Body of pancreas (tissue), 4 donors: Measurements from ENCODE around the gene SCN4A. TPM values are rescaled to one million over a fixed set of nuclear protein-coding genes. Genes with fewer than 3 reads are reported as not detected.

Experiments
- ATAC-seq: fragments of 150-250 bp; one replicate; pipeline ENCODE4 v1.9.1; 2016
- DNase-seq, 4 donors: peaks; one replicate each; pipeline ENCODE4 v3.0.0-alpha.2; 2019
- H3K27ac ChIP-seq, 4 donors: fragments of 200-600 bp; sonication (generic); 1 replicate in 3 of 4; 2 replicates in 1 of 4; pipeline versions ENCODE4 v1.5.1 to v1.6.1; 2016 to 2019; ENCODE audit warnings: mild to moderate bottlenecking in 1 of 4, mixed read lengths in 1 of 4, moderate library complexity in 1 of 4
- H3K27me3 ChIP-seq, 2 donors: fragments of 200-600 bp; sonication (generic); one replicate each; pipeline ENCODE4 v1.6.0; 2016; ENCODE audit warnings: mild to moderate bottlenecking in 1 of 2
- H3K36me3 ChIP-seq, 2 donors: fragments of 200-600 bp; sonication (generic); replicated peaks in 1 of 2; 2 replicates each; pipeline ENCODE4 v1.5.1; 2016; ENCODE audit warnings: low read depth in 2 of 2; ENCODE audit not compliant: insufficient read depth in 1 of 2
- H3K4me1 ChIP-seq: fragments of 200-600 bp; sonication (generic); one replicate; pipeline ENCODE4 v1.6.0; 2016
- H3K4me3 ChIP-seq, 2 donors: fragments of 200-600 bp; sonication (generic); 1 replicate in 1 of 2; 2 replicates in 1 of 2; pipeline ENCODE4 v1.5.1; 2016 to 2019
- H3K9me3 ChIP-seq, 3 donors: fragments of 200-600 bp; sonication (generic); 1 replicate in 2 of 3; 2 replicates in 1 of 3; pipeline ENCODE4 v1.5.1; 2016
- POLR2A ChIP-seq, 3 donors: fragments of 450-650 bp; IDR thresholded peaks; one replicate each; pipeline ENCODE4 v1.6.1; 2016; ENCODE audit warnings: antibody characterized with exemption in 3 of 3, mild to moderate bottlenecking in 2 of 3
- WGBS, 2 donors: methylation state at CpG; one replicate each; pipeline ENCODE4 v1.1.5; 2017; 5-methylcytosine and 5-hydroxymethylcytosine counted together
- intact Hi-C: fragments of 100-400 bp; cut with DNase I; formaldehyde crosslinking; loops from one replicate; pipeline ENCODE4 v1.15.1; 2023
- total RNA-seq, 2 donors: library from RNA; depleted of rRNA; stranded (reverse); fragments of >200 nt; gene quantifications; one replicate each; pipeline ENCODE4 v1.1.0, GENCODE V29; 2016
- TF ChIP-seq, protein P1 (sequence below), 7 experiments: fragments of 450-650 bp in 4 of 7; fragments of 200-600 bp in 3 of 7; sonication (generic) in 3 of 7; IDR thresholded peaks; one replicate each; pipeline ENCODE4 v1.5.1; 2016 to 2019; ENCODE audit warnings: antibody characterized with exemption in 7 of 7

The SCN4A gene
- total RNA-seq, 2 donors from 2014 or later, result 0.26 to 1.3 TPM

DNA sequence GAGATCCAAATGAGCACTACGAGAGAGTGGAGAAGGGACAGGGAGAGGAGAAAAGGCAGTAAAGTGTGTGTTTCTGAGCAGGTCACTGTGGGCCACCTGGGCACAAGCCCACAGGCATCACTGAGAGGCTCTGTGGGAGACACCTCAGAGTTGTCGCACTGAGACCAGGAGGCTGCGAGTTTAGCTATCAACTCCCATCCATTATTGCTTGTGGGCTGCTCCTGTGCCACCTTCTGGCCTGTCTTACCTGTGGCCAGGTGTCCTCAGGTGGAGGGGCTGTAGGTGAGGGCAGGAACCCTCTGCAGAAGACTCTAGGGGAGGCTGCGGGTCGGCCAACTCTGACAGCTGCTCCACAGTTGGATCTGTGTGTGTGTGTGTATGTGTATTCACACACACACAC is 22.9 kb upstream of the SCN4A start:
- ATAC-seq (no peak), DNase-seq (no peak)
- no peaks in the 10 kb centered on the region for H3K36me3 ChIP-seq
- TF ChIP-seq POLR2A (IDR thresholded peaks at IDR 0.05), result no peak
- TF ChIP-seq, protein P1, sequence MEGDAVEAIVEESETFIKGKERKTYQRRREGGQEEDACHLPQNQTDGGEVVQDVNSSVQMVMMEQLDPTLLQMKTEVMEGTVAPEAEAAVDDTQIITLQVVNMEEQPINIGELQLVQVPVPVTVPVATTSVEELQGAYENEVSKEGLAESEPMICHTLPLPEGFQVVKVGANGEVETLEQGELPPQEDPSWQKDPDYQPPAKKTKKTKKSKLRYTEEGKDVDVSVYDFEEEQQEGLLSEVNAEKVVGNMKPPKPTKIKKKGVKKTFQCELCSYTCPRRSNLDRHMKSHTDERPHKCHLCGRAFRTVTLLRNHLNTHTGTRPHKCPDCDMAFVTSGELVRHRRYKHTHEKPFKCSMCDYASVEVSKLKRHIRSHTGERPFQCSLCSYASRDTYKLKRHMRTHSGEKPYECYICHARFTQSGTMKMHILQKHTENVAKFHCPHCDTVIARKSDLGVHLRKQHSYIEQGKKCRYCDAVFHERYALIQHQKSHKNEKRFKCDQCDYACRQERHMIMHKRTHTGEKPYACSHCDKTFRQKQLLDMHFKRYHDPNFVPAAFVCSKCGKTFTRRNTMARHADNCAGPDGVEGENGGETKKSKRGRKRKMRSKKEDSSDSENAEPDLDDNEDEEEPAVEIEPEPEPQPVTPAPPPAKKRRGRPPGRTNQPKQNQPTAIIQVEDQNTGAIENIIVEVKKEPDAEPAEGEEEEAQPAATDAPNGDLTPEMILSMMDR (IDR thresholded peaks at IDR 0.05), result no peak
- H3K4me1 ChIP-seq, result peaks cover 19% of the 10 kb centered on the region
- intact Hi-C loops, result no loop called here
- no peaks in the 10 kb centered on the region for H3K9me3 ChIP-seq
- H3K4me3 ChIP-seq, result no peak overlapping the region
- H3K27ac ChIP-seq, result no peak overlapping the region
- 78 to 87% methylated on average over 5 of the region's 5 CpGs for WGBS, 2 donors
- peaks cover 0 to 6% of the 10 kb centered on the region in 2 donors for H3K27me3 ChIP-seq

DNA sequence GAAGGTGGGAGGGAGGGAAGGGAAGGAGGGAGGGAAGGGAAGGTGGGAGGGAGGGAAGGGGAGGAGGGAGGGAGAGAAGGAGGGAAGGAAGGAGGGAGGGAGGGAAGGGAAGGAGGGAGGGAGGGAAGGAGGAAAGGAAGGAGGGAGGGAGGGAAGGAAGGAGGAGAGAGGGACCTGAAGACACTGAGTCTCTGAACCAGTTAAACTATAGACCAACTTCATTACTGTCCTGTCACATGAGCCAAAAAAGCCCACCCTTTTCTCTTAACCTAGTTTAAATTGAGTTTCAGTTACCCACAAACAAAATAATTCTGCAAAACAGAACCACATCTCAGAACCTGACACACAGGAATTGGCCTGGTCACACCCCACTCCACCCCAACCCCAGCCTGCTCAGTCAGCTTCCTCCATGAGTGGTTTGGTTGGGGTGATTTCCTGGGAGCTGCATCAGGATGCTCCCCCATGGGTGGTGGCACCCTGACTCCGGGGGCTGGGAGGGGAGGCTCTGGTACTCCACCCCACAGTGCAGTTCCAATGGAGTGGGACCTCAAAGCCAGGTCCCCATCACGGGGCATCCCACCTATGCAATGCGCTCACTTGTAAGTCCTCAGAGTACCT is 20.8 kb upstream of the SCN4A start:
- Histone ChIP-seq H3K27me3 (peaks cover 0 to 6% of the 10 kb centered on the region in 2 donors), H3K27ac (no peak overlapping the region), H3K4me3 (no peak overlapping the region), H3K36me3 (no peaks in the 10 kb centered on the region), H3K4me1 (peaks cover 21% of the 10 kb centered on the region), H3K9me3 (no peaks in the 10 kb centered on the region)
- intact Hi-C loops, result no loop called here
- ATAC-seq, result no peak
- no peak for DNase-seq
- TF ChIP-seq POLR2A (IDR thresholded peaks at IDR 0.05), result no peak
- TF ChIP-seq, protein P1 (IDR thresholded peaks at IDR 0.05), result no peak
- WGBS, 2 donors, result 73 to 80% methylated on average over 2 to 3 of the region's 3 CpGs

DNA sequence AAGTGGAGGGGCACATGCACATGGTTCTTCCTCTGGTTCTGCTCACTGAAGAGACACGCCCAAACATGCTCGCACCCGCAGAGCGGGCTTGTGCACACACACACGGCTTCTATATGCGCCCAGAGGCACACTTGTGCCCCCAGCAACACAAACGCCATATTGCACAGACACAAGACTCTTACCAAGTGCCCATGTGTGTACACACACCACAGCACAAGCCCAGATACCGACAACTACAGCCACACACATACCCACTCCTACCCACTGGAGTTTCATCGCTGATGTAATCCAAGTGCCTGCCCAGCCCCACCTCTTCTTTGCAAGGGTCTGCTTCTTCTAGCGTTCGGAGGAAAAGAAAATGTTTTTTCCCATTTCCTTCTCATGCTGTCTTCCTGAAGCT is 18.9 kb upstream of the SCN4A start:
- DNase-seq, result no peak
- 73 to 77% methylated on average over 11 of the region's 11 CpGs for WGBS, 2 donors
- Histone ChIP-seq H3K9me3 (no peaks in the 10 kb centered on the region), H3K27me3 (no peaks in the 10 kb centered on the region), H3K4me3 (no peak overlapping the region), H3K36me3 (no peaks in the 10 kb centered on the region), H3K27ac (no peak overlapping the region), H3K4me1 (peaks cover 17% of the 10 kb centered on the region)
- ATAC-seq, result no peak
- TF ChIP-seq, protein P1 (IDR thresholded peaks at IDR 0.05), result no peak
- TF ChIP-seq POLR2A (IDR thresholded peaks at IDR 0.05), result no peak
- intact Hi-C loops, result no loop called here

DNA sequence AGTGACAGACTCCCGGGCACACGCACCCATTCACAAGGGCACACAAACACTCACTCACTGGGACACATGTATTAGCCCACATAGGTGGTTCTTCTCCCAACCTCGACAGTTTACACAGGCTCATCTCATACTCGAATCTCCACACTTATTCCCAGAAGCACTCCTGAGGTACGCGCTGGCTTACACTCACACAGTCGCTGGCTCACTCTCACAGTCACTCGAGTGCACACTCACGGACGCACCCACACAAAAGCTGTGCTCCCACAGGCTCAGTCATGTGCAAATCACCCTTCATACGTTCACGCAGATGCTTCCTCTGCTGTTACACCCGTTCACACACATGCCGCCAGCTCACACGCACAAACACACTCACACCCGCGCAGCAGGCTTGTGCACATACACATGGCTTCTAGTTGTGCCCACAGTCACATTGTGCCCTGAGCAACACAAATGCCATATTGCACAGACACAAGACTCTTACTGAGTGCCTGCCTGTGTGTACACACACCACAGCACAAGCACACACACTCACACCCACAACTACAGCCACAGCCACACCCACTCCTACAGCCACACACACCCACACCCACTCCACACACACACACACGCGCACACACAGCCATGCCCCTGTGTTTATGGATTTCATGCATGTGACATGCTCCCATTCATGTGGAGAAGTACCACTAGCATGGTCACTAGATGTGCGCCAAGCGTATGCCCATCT is 17.1 kb upstream of the SCN4A start:
- Histone ChIP-seq H3K36me3 (no peaks in the 10 kb centered on the region), H3K27ac (no peak overlapping the region), H3K27me3 (no peaks in the 10 kb centered on the region), H3K4me1 (peaks cover 20% of the 10 kb centered on the region), H3K9me3 (no peaks in the 10 kb centered on the region), H3K4me3 (no peak overlapping the region)
- TF ChIP-seq, protein P1 (IDR thresholded peaks at IDR 0.05), result no peak
- TF ChIP-seq POLR2A (IDR thresholded peaks at IDR 0.05), result no peak
- intact Hi-C loops, result no loop called here
- WGBS, 2 donors, result 80 to 81% methylated on average over 21 of the region's 21 CpGs
- DNase-seq (no peak), ATAC-seq (no peak)
